Tibial nerve (tissue), 3 donors: Measurements from ENCODE around the gene OTUD1.

Source experiments
- CTCF ChIP-seq, 5 experiments: fragments of 200-600 bp in 3 of 5; fragments of 450-650 bp in 2 of 5; sonication (generic) in 3 of 5; IDR thresholded peaks; one replicate each; pipeline ENCODE4 v1.5.1; 2016 to 2019; ENCODE audit warnings: antibody characterized with exemption in 5 of 5, mild to moderate bottlenecking in 3 of 5, moderate library complexity in 2 of 5
- POLR2A ChIP-seq, 2 donors: fragments of 450-650 bp; IDR thresholded peaks; one replicate each; pipeline ENCODE4 v1.6.1; 2017; ENCODE audit warnings: antibody characterized with exemption in 2 of 2, mild to moderate bottlenecking in 2 of 2, moderate library complexity in 2 of 2

- TF ChIP-seq CTCF (IDR thresholded peaks at IDR 0.05) (no peak), POLR2A (IDR thresholded peaks at IDR 0.05) (no peak)
These were observed 19.1 kb upstream of the OTUD1 start for GRCh38 chr10:23419655-23420329.
